GM10266 (cell line): Measurements from ENCODE around the gene LDLRAD4.

Source experiments
- DNase-seq: peaks from one replicate; pipeline ENCODE4 v3.0.0; 2012; ENCODE audit errors: extremely low spot score
- CTCF ChIP-seq: IDR thresholded peaks from 2 replicates; pipeline ENCODE4 v1.5.1; 2012; ENCODE audit warnings: mild to moderate bottlenecking, low read depth; ENCODE audit not compliant: control insufficient read depth, insufficient read depth; ENCODE audit errors: missing control alignments

LDLRAD4 gene

GRCh38 chr18:13445241-13445897 is 226.8 kb downstream of the LDLRAD4 start:
- no peak for TF ChIP-seq CTCF
- DNase-seq, result no peak

GRCh38 chr18:13446024-13446423 is 227.5 kb downstream of the LDLRAD4 start:
- TF ChIP-seq CTCF, result no peak
- DNase-seq, result no peak

- TF ChIP-seq CTCF, result no peak
- no peak for DNase-seq
Measured at GRCh38 chr18:13446610-13447461, 228.3 kb downstream of the LDLRAD4 start.

GRCh38 chr18:13447621-13448334 is 229.2 kb downstream of the LDLRAD4 start:
- no peak for TF ChIP-seq CTCF
- DNase-seq, result no peak

GRCh38 chr18:13448335-13448795 is 229.8 kb downstream of the LDLRAD4 start:
- DNase-seq, result no peak
- no peak for TF ChIP-seq CTCF

GRCh38 chr18:13449651-13450050 is 231.1 kb downstream of the LDLRAD4 start:
- no peak for DNase-seq
- no peak for TF ChIP-seq CTCF
